Transverse colon (tissue), 4 donors: ENCODE data around the gene CNOT3. TPM values are rescaled to one million over a fixed set of nuclear protein-coding genes. Genes with fewer than 3 reads are reported as not detected.

ENCODE experiments used
- DNase-seq: peaks from one replicate; pipeline ENCODE4 v3.0.0-alpha.2; 2019
- H3K27ac ChIP-seq, 4 donors: fragments of 200-600 bp; sonication (generic); 2 replicates each; pipeline ENCODE4 v1.5.1; 2016 to 2018; ENCODE audit warnings: inconsistent platforms in 4 of 4
- H3K27me3 ChIP-seq: fragments of 200-600 bp; sonication (generic); 2 replicates; pipeline ENCODE4 v1.5.1; 2017; ENCODE audit warnings: inconsistent platforms
- H3K36me3 ChIP-seq, 4 donors: fragments of 200-600 bp; sonication (generic); 2 replicates each; pipeline ENCODE4 v1.5.1; 2017 to 2019; ENCODE audit warnings: inconsistent platforms in 4 of 4
- H3K4me1 ChIP-seq, 4 donors: fragments of 200-600 bp; sonication (generic); 2 replicates each; pipeline ENCODE4 v1.5.1; 2017 to 2020; ENCODE audit warnings: inconsistent platforms in 4 of 4
- H3K4me3 ChIP-seq, 4 donors: fragments of 200-600 bp; sonication (generic); 1 replicate in 1 of 4; 2 replicates in 3 of 4; pipeline versions ENCODE4 v1.5.1 to v1.6.1; 2017 to 2019; ENCODE audit warnings: inconsistent platforms in 4 of 4
- H3K9me3 ChIP-seq, 2 donors: fragments of 200-600 bp; sonication (generic); 2 replicates each; pipeline ENCODE4 v1.5.1; 2017 to 2019; ENCODE audit warnings: inconsistent platforms in 2 of 2
- CTCF ChIP-seq, 5 experiments: fragments of 200-600 bp in 3 of 5; fragments of 450-650 bp in 2 of 5; sonication (generic) in 3 of 5; IDR thresholded peaks; 1 replicate in 2 of 5; 2 replicates in 3 of 5; pipeline ENCODE4 v1.5.1; 2016 to 2017; ENCODE audit warnings: antibody characterized with exemption in 5 of 5, inconsistent platforms in 3 of 5, mild to moderate bottlenecking in 2 of 5, moderate library complexity in 1 of 5
- EP300 ChIP-seq: sonication (generic); formaldehyde crosslinking; IDR thresholded peaks from one replicate; pipeline ENCODE4 v1.6.1; 2017; ENCODE audit warnings: antibody characterized with exemption, low read depth
- POLR2A ChIP-seq: fragments of 450-650 bp; IDR thresholded peaks from one replicate; pipeline ENCODE4 v1.6.1; 2016; ENCODE audit warnings: antibody characterized with exemption, mild to moderate bottlenecking, moderate library complexity
- POLR2AphosphoS5 ChIP-seq, 3 donors: sonication (generic); formaldehyde crosslinking; IDR thresholded peaks; one replicate each; pipeline ENCODE4 v1.6.1; 2016; ENCODE audit warnings: antibody characterized with exemption in 3 of 3
- WGBS, 2 donors: methylation state at CpG; one replicate each; pipeline ENCODE4 v1.1.5; 2018; ENCODE audit warnings: low coverage in 1 of 2; 5-methylcytosine and 5-hydroxymethylcytosine counted together
- in situ Hi-C, 4 donors: fragments of 200-750 bp; cut with MboI; loops; one replicate each; pipeline versions ENCODE4 v1.15.0 to v1.15.1; 2017; ENCODE audit warnings: low sequenced_read_pairs in 3 of 4, low pct_ligation_motif_present in 1 of 4, low pct_unique_long_range_greater_than_20kb in 1 of 4
- intact Hi-C: fragments of 100-400 bp; cut with DNase I; formaldehyde crosslinking; loops from one replicate; pipeline ENCODE4 v1.15.1; 2023; ENCODE audit warnings: low total_unique reads
- total RNA-seq, 4 donors: library from RNA; depleted of rRNA; stranded (reverse); fragments of >200 nt; gene quantifications; one replicate each; pipeline ENCODE4 v1.1.0, GENCODE V29; 2016

The CNOT3 gene
- total RNA-seq, 4 donors from 2014 or later: 28.1 to 85.7 (median 32.1) TPM

- Histone ChIP-seq H3K9me3 (no peaks in the 10 kb centered on the region), H3K27me3 (no peaks in the 10 kb centered on the region), H3K27ac (no peak overlapping the region), H3K4me1 (peaks cover 11 to 22% (median 19%) of the 10 kb centered on the region in 4 donors), H3K4me3 (no peak overlapping the region), H3K36me3 (peaks cover 0 to 8% (median 4%) of the 10 kb centered on the region in 4 donors)
- WGBS, 2 donors: 68 to 83% methylated on average over 1 to 2 of the region's 2 CpGs
- in situ Hi-C loops (no loop called here), intact Hi-C loops (no loop called here)
- no peak for TF ChIP-seq POLR2AphosphoS5 (IDR thresholded peaks at IDR 0.05)
- TF ChIP-seq POLR2A: no peak
- no peak for TF ChIP-seq EP300
- TF ChIP-seq CTCF (IDR thresholded peaks at IDR 0.05): no peak
- no peak for DNase-seq
Observed at GRCh38 chr19:54133957-54134590, 3.5 kb upstream of the CNOT3 start.

GRCh38 chr19:54136086-54136863 is 1.3 kb upstream of the CNOT3 start:
- Histone ChIP-seq H3K27ac (peak overlapping the region; percentile 69 to 78 (median 74)), H3K36me3 (no peaks in the 10 kb centered on the region), H3K4me1 (peaks cover 17 to 42% (median 31%) of the 10 kb centered on the region in 4 donors), H3K9me3 (no peaks in the 10 kb centered on the region), H3K4me3 (peak overlapping the region; percentile 1 to 56 (median 38)), H3K27me3 (no peaks in the 10 kb centered on the region)
- no peak for DNase-seq
- TF ChIP-seq CTCF (IDR thresholded peaks at IDR 0.05): no peak
- TF ChIP-seq POLR2A: no peak
- TF ChIP-seq EP300: no peak
- TF ChIP-seq POLR2AphosphoS5 (IDR thresholded peaks at IDR 0.05): no peak
- 0 to 5% methylated on average over 9 to 30 of the region's 30 CpGs for WGBS, 2 donors
- in situ Hi-C loops: no loop called here
- intact Hi-C loops: no loop called here

- H3K9me3 ChIP-seq: no peaks in the 10 kb centered on the region
- intact Hi-C loops (no loop called here), in situ Hi-C loops (no loop called here)
- H3K27ac ChIP-seq: peak overlapping the region; percentile 88 to 99 (median 94)
- 0% methylated on average over 46 of the region's 46 CpGs; no CpG with 5 or more reads in 1 of the 2 donors for WGBS, 2 donors
- peaks cover 17 to 42% (median 31%) of the 10 kb centered on the region in 4 donors for H3K4me1 ChIP-seq
- DNase-seq: peak; percentile 99
- TF ChIP-seq POLR2A (peak; percentile 83), POLR2AphosphoS5 (IDR thresholded peaks at IDR 0.05) (peak; percentile 86 to 93 (median 90)), CTCF (IDR thresholded peaks at IDR 0.05) (no peak), EP300 (no peak)
- peak overlapping the region; percentile 1 to 100 (median 100) for H3K4me3 ChIP-seq
- H3K36me3 ChIP-seq: no peaks in the 10 kb centered on the region
- no peaks in the 10 kb centered on the region for H3K27me3 ChIP-seq
Observed at GRCh38 chr19:54136864-54137698, 481 bp upstream of the CNOT3 start.
